ENCODE data around the gene ADAMTS19. TPM values are rescaled to one million over a fixed set of nuclear protein-coding genes. Genes with fewer than 3 reads are reported as not detected.

Gene ADAMTS19
- total and polyA plus RNA-seq, 9 of the 15 experiments (the other 6 are each of a cell fraction or from before 2014, with no cell fraction given), result not detected

DNA sequence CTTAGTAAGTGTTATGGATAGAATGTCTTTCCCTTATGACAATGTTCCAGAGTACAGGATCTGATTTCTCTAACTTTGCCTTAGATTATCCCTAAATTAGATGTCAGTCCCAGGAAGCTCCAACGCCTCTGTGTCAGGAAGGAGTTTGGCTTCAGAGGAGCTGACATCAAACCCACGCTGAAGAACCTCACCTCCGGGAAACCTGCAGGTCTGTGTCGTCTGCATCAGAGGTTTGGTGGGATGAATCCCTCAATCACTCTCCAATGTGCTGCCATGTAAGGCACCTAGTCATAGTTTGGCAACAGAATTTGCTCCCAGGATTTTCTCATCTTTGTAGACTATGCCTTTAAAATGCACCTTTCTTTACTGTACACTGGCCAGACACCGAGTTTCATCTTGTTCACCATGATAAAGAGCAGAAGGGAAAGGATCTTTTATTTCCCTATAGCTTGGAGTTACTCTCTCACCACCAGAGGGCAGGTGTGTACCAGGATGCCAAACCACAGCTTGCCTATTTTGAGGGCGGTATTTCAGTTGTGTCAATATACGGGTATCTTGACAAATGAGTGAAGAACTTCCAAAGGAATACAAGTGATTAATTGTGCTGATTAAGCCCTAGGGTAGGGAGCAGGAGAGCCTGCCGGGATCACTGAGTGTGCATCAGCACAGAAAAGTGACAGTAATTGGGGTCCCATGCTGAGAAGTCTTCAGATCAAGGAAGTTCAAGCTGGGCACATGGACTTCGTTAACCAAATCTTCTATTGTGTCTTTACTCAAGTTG, 311.1 kb downstream of the ADAMTS19 start (continued):
- TF ChIP-seq, protein P1, sequence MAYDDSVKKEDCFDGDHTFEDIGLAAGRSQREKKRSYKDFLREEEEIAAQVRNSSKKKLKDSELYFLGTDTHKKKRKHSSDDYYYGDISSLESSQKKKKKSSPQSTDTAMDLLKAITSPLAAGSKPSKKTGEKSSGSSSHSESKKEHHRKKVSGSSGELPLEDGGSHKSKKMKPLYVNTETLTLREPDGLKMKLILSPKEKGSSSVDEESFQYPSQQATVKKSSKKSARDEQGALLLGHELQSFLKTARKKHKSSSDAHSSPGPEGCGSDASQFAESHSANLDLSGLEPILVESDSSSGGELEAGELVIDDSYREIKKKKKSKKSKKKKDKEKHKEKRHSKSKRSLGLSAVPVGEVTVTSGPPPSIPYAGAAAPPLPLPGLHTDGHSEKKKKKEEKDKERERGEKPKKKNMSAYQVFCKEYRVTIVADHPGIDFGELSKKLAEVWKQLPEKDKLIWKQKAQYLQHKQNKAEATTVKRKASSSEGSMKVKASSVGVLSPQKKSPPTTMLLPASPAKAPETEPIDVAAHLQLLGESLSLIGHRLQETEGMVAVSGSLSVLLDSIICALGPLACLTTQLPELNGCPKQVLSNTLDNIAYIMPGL (CRISPR knock-in tag; IDR thresholded peaks at IDR 0.05), result no peak
- TF ChIP-seq RAD21 (CRISPR knock-in tag; conservative IDR thresholded peaks at IDR 0.05 in 1 of 2, IDR thresholded peaks at IDR 0.05 in 1 of 2), result peak; percentile 66 to 80

GRCh38 chr5:129773376-129773775, 313.3 kb downstream of the ADAMTS19 start:
- no peak overlapping the region for H3K4me2 ChIP-seq (ENCODE audit: insufficient read depth, low read length)
- no peak overlapping the region for H3K4me3 ChIP-seq
- H3K27me3 ChIP-seq (ENCODE audit: control insufficient read depth in 2 of 2, insufficient read depth in 2 of 2, low read length in 2 of 2), result no peaks in the 10 kb centered on the region
- no peak for TF ChIP-seq ZNF717 (CRISPR knock-in tag; IDR thresholded peaks at IDR 0.05)
- no peak for TF ChIP-seq ELF1 (tag; IDR thresholded peaks at IDR 0.05)
- no peak for TF ChIP-seq SP1 (CRISPR knock-in tag; IDR thresholded peaks at IDR 0.05)
- TF ChIP-seq ARID3B (CRISPR knock-in tag; IDR thresholded peaks at IDR 0.05; ENCODE audit: borderline replicate concordance), result no peak
- no peak for TF ChIP-seq MBD2 (IDR thresholded peaks at IDR 0.05; ENCODE audit: borderline replicate concordance, low read depth)
- TF ChIP-seq, protein P2, sequence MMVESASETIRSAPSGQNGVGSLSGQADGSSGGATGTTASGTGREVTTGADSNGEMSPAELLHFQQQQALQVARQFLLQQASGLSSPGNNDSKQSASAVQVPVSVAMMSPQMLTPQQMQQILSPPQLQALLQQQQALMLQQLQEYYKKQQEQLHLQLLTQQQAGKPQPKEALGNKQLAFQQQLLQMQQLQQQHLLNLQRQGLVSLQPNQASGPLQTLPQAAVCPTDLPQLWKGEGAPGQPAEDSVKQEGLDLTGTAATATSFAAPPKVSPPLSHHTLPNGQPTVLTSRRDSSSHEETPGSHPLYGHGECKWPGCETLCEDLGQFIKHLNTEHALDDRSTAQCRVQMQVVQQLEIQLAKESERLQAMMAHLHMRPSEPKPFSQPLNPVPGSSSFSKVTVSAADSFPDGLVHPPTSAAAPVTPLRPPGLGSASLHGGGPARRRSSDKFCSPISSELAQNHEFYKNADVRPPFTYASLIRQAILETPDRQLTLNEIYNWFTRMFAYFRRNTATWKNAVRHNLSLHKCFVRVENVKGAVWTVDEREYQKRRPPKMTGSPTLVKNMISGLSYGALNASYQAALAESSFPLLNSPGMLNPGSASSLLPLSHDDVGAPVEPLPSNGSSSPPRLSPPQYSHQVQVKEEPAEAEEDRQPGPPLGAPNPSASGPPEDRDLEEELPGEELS (CRISPR knock-in tag; IDR thresholded peaks at IDR 0.05; ENCODE audit: borderline replicate concordance), result no peak
- no peak for TF ChIP-seq NCOR1 (IDR thresholded peaks at IDR 0.05)
- TF ChIP-seq SREBF2 (CRISPR knock-in tag; IDR thresholded peaks at IDR 0.05), result no peak
- CTCF ChIA-PET (ENCODE audit: low intra/inter-chr PET ratio), result no interaction called here
- intact Hi-C loops (cut with micrococcal nuclease), result loop anchor here (10.0 kb wide), 1 partner anchor 1641 kb away; no protein-coding TSS in a partner anchor
- POLR2A ChIA-PET, result no interaction called here
- DNase-seq (ENCODE audit: extremely low read depth in 1 of 4, low spot score in 3 of 4) (no peak), FAIRE-seq (no peak), ATAC-seq (no peak)
- H4K20me1 ChIP-seq (replicated peaks; ENCODE audit: control insufficient read depth, insufficient read depth, low read length), result no peaks in the 10 kb centered on the region
- no peak overlapping the region for H3K27ac ChIP-seq (ENCODE audit: extremely low read depth, low read depth, low read length)
- 0% methylated on average over 5 of the region's 5 CpGs for WGBS (ENCODE audit: insufficient coverage, low coverage, missing lambda C conversion rate)
- no peaks in the 10 kb centered on the region for H3K79me2 ChIP-seq (ENCODE audit: control insufficient read depth, insufficient read depth, low read length)
- no peaks in the 10 kb centered on the region for H3K36me3 ChIP-seq (ENCODE audit: control insufficient read depth, insufficient read depth, low read length)
- no peaks in the 10 kb centered on the region for H3K9me3 ChIP-seq (replicated peaks; ENCODE audit: control insufficient read depth, insufficient read depth, low read depth, low read length)
- no peaks in the 10 kb centered on the region for H3K9me1 ChIP-seq (ENCODE audit: control insufficient read depth, insufficient read depth, low read length)
- no peaks in the 10 kb centered on the region for H3K4me1 ChIP-seq (replicated peaks in 1 of 2; ENCODE audit: control insufficient read depth in 2 of 2, insufficient read depth in 2 of 2, low read length in 2 of 2)
- BruUV-seq (replicated peaks), result no TSS peak
- H2AFZ ChIP-seq (ENCODE audit: low read depth, low read length), result no peak overlapping the region
- in situ Hi-C loops (cut with MboI), result loop anchor here (10.0 to 25.0 kb wide), 2 partner anchors 1549 to 1911 kb away; no protein-coding TSS in a partner anchor
- H3K9ac ChIP-seq (ENCODE audit: insufficient read depth in 1 of 2, low read depth in 2 of 2, low read length in 2 of 2), result no peak overlapping the region

Data from K562 (cell line).